Endothelial cell of umbilical vein (primary cell): Measurements from ENCODE around the gene GPD2.

Experiments
- EZH2 ChIP-seq: IDR thresholded peaks from 2 replicates; pipeline ENCODE4 v1.6.1; 2012; ENCODE audit warnings: borderline replicate concordance, low read depth, mild to moderate bottlenecking, moderate library complexity, low read length, inconsistent platforms; ENCODE audit not compliant: severe bottlenecking
- FOS ChIP-seq: IDR thresholded peaks from 2 replicates; pipeline ENCODE4 v1.6.1; 2011; ENCODE audit warnings: mild to moderate bottlenecking, low read length, moderate library complexity, borderline replicate concordance; ENCODE audit not compliant: insufficient read depth
- JUN ChIP-seq: IDR thresholded peaks from 2 replicates; pipeline ENCODE4 v1.6.1; 2011; ENCODE audit warnings: borderline replicate concordance, low read depth; ENCODE audit not compliant: insufficient read length, insufficient read depth
- MYC ChIP-seq: IDR thresholded peaks from one replicate; pipeline ENCODE4 v1.6.1; 2011; ENCODE audit warnings: mild to moderate bottlenecking, low read depth, low read length
- POLR2A ChIP-seq: IDR thresholded peaks from 2 replicates; pipeline ENCODE4 v1.6.1; 2012; ENCODE audit warnings: low read depth, mild to moderate bottlenecking, control low read depth, low read length
- POLR2AphosphoS5 ChIP-seq: IDR thresholded peaks from 2 replicates; pipeline ENCODE4 v1.6.1; 2012; ENCODE audit warnings: low read depth, mild to moderate bottlenecking, control low read depth, low read length, moderate library complexity; ENCODE audit not compliant: insufficient read depth
- TF ChIP-seq, protein P1 (sequence below), 2 donors: IDR thresholded peaks; 1 replicate in 1 of 2; 2 replicates in 1 of 2; pipeline ENCODE4 v1.5.1; 2011; ENCODE audit warnings: low read length in 2 of 2, mild to moderate bottlenecking in 2 of 2, moderate library complexity in 2 of 2, control low read depth in 1 of 2, inconsistent platforms in 1 of 2, low read depth in 1 of 2; ENCODE audit not compliant: insufficient read depth in 1 of 2; ENCODE audit errors: extremely low read depth in 1 of 2
- TF ChIP-seq, protein P2 (sequence below): IDR thresholded peaks from 2 replicates; pipeline ENCODE4 v1.6.1; 2011; ENCODE audit not compliant: insufficient read depth, insufficient read length

DNA sequence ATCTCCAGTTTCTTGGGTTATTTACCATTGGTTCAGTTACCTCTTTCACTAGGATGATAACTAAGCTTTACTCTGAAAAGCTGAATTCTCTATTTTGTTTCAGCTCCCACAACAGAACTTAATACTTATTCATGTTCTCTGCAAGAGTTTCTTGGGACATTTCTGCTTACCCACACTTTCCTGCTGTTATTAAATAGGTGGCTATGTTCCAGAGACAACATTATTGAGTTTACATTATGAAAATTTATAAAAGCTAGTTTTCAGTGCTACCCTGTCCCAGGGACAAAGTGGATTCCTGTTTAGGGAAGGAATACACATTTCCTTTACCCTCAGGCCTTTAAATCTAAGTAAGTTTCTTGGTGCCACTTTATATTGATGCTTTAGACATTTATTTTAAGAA lies 7.0 kb upstream of the GPD2 start:
- TF ChIP-seq, protein P1, sequence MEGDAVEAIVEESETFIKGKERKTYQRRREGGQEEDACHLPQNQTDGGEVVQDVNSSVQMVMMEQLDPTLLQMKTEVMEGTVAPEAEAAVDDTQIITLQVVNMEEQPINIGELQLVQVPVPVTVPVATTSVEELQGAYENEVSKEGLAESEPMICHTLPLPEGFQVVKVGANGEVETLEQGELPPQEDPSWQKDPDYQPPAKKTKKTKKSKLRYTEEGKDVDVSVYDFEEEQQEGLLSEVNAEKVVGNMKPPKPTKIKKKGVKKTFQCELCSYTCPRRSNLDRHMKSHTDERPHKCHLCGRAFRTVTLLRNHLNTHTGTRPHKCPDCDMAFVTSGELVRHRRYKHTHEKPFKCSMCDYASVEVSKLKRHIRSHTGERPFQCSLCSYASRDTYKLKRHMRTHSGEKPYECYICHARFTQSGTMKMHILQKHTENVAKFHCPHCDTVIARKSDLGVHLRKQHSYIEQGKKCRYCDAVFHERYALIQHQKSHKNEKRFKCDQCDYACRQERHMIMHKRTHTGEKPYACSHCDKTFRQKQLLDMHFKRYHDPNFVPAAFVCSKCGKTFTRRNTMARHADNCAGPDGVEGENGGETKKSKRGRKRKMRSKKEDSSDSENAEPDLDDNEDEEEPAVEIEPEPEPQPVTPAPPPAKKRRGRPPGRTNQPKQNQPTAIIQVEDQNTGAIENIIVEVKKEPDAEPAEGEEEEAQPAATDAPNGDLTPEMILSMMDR (IDR thresholded peaks at IDR 0.05; ENCODE audit: extremely low read depth in 1 of 2, insufficient read depth in 1 of 2, low read depth in 1 of 2, low read length in 2 of 2): no peak
- no peak for TF ChIP-seq FOS
- TF ChIP-seq POLR2A: no peak
- no peak for TF ChIP-seq EZH2
- TF ChIP-seq POLR2AphosphoS5: no peak
- no peak for TF ChIP-seq MYC
- TF ChIP-seq, protein P2, sequence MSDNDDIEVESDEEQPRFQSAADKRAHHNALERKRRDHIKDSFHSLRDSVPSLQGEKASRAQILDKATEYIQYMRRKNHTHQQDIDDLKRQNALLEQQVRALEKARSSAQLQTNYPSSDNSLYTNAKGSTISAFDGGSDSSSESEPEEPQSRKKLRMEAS: no peak
- no peak for TF ChIP-seq JUN
